ENCODE data around the gene UBXN1.

DNA sequence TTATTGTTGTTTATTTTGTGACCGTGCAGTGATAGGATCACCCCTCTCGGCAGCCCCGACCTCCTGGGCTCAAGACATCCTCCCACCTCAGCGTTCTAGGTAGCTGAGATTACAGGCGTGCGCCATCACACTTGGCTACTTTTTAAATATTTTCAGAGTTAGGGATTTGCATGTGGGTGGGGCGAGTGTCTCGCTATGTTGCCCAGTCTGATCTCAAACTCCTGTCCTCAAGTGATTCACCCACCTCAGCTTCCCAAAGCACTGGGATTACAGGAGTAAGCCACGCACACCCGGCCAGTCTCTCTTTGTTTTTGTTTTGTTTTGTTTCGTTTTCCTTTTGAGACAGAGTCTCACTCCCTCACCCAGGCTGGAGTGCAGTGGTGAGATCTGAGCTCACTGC is 24.6 kb downstream of the UBXN1 start:
- TF ChIP-seq POLR2A (IDR thresholded peaks at IDR 0.05) = no peak
- no peak for TF ChIP-seq CTCF (IDR thresholded peaks at IDR 0.05)
